ENCODE results near the gene ZNF487.

DNA sequence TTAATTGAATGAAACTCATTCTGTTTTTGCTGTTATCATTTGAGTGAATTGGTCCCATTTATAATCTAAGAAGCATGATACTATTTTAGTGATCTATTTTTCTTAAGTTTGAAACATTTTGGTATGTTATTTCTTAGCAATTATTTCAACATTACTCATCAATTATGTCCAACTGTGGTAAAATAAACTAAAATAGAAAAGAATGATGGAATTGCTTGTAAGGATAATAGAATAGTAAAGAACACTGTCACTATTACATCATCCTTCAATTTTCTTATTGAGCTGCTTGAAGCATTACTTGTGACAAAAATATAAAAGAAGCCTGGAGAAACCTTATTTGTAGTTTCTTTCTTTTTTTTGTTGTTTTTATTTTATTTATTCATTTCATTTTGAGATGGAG is 42.4 kb downstream of the ZNF487 start:
- TF ChIP-seq NR2C2 (IDR thresholded peaks at IDR 0.05; ENCODE audit: borderline replicate concordance, control insufficient read depth, insufficient read length, low read depth) (no peak), SMC3 (IDR thresholded peaks at IDR 0.05; ENCODE audit: borderline replicate concordance, low read length) (no peak), SREBF2 (IDR thresholded peaks at IDR 0.05; ENCODE audit: low read length) (no peak), ZNF274 (IDR thresholded peaks at IDR 0.05; ENCODE audit: insufficient read depth, insufficient read length) (no peak), CTCF (IDR thresholded peaks at IDR 0.05 in 2 of 3, conservative IDR thresholded peaks at IDR 0.05 in 1 of 3; ENCODE audit: control insufficient read depth in 2 of 3, extremely low read depth in 1 of 3, insufficient read depth in 1 of 3, low read depth in 3 of 3, low read length in 3 of 3) (no peak), PRDM15 (CRISPR knock-in tag; IDR thresholded peaks at IDR 0.05) (no peak)

All from GM12878 (cell line).